Tibial artery (tissue), 4 donors: Measurements from ENCODE around the gene CNGB1.

ENCODE experiments used
- DNase-seq, 2 donors: peaks; one replicate each; pipeline ENCODE4 v3.0.0-alpha.2; 2019
- H3K27ac ChIP-seq, 2 donors: fragments of 200-600 bp; sonication (generic) in 1 of 2; 1 replicate in 1 of 2; 2 replicates in 1 of 2; pipeline ENCODE4 v1.5.1; 2018 to 2019; ENCODE audit warnings: mild to moderate bottlenecking in 1 of 2
- H3K27me3 ChIP-seq, 2 donors: fragments of 200-600 bp; sonication (generic) in 1 of 2; one replicate each; pipeline versions ENCODE4 v1.5.1 to v1.6.0; 2016 to 2019
- H3K36me3 ChIP-seq, 3 donors: fragments of 200-600 bp; sonication (generic) in 2 of 3; one replicate each; pipeline ENCODE4 v1.5.1; 2016 to 2019; ENCODE audit warnings: mild to moderate bottlenecking in 2 of 3
- H3K4me1 ChIP-seq, 4 donors: fragments of 200-600 bp; sonication (generic) in 2 of 4; 1 replicate in 3 of 4; 2 replicates in 1 of 4; pipeline ENCODE4 v1.5.1; 2016 to 2019
- H3K4me3 ChIP-seq, 2 donors: fragments of 200-600 bp; sonication (generic) in 1 of 2; 1 replicate in 1 of 2; 2 replicates in 1 of 2; pipeline ENCODE4 v1.5.1; 2018 to 2019; ENCODE audit warnings: mild to moderate bottlenecking in 2 of 2
- H3K9me3 ChIP-seq, 3 donors: fragments of 200-600 bp; sonication (generic) in 1 of 3; one replicate each; pipeline ENCODE4 v1.5.1; 2016 to 2019
- intact Hi-C: fragments of 100-400 bp; cut with DNase I; formaldehyde crosslinking; loops from one replicate; pipeline ENCODE4 v1.15.0; 2023; ENCODE audit warnings: low total_unique reads
- TF ChIP-seq, protein P1 (sequence below), 2 experiments: fragments of 200-600 bp in 1 of 2; fragments of 450-650 bp in 1 of 2; IDR thresholded peaks; one replicate each; pipeline ENCODE4 v1.5.1; 2017 to 2019; ENCODE audit warnings: antibody characterized with exemption in 2 of 2, mild to moderate bottlenecking in 1 of 2, moderate library complexity in 1 of 2

CNGB1 gene

DNA sequence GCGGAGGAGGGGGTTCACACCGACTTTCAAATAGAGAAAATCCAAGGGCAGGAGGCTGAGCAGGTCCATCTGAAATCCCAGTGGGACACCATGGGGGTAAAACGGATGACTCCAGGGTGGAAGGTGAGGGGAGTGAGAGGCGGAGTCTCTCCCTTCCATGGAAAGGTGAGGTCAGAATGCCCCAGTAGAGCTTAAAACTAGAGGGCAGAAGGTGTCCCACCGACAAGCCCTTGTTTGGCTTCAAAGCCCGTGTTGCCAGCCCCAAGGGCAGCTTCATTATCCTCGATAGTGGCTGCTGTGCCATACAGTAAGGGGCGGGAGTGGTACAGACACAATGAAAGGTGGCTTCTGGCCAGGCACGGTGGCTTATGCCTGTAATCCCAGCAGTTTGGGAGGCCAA lies 55.7 kb downstream of the CNGB1 start:
- Histone ChIP-seq H3K27ac (no peak overlapping the region), H3K4me3 (no peak overlapping the region), H3K36me3 (no peaks in the 10 kb centered on the region), H3K4me1 (no peaks in the 10 kb centered on the region), H3K9me3 (peaks cover 0 to 2% (median 0%) of the 10 kb centered on the region in 3 donors), H3K27me3 (peaks cover 0 to 17% of the 10 kb centered on the region in 2 donors)
- DNase-seq, result no peak
- TF ChIP-seq, protein P1, sequence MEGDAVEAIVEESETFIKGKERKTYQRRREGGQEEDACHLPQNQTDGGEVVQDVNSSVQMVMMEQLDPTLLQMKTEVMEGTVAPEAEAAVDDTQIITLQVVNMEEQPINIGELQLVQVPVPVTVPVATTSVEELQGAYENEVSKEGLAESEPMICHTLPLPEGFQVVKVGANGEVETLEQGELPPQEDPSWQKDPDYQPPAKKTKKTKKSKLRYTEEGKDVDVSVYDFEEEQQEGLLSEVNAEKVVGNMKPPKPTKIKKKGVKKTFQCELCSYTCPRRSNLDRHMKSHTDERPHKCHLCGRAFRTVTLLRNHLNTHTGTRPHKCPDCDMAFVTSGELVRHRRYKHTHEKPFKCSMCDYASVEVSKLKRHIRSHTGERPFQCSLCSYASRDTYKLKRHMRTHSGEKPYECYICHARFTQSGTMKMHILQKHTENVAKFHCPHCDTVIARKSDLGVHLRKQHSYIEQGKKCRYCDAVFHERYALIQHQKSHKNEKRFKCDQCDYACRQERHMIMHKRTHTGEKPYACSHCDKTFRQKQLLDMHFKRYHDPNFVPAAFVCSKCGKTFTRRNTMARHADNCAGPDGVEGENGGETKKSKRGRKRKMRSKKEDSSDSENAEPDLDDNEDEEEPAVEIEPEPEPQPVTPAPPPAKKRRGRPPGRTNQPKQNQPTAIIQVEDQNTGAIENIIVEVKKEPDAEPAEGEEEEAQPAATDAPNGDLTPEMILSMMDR (IDR thresholded peaks at IDR 0.05), result no peak
- intact Hi-C loops, result no loop called here

- Histone ChIP-seq H3K27ac (no peak overlapping the region), H3K27me3 (peaks cover 0 to 17% of the 10 kb centered on the region in 2 donors), H3K4me1 (no peaks in the 10 kb centered on the region), H3K4me3 (no peak overlapping the region), H3K36me3 (no peaks in the 10 kb centered on the region), H3K9me3 (peaks cover 0 to 1% (median 0%) of the 10 kb centered on the region in 3 donors)
- no peak for DNase-seq
- intact Hi-C loops, result no loop called here
- TF ChIP-seq, protein P1 (IDR thresholded peaks at IDR 0.05), result no peak
These were observed 56.4 kb downstream of the CNGB1 start for GRCh38 chr16:57914244-57915173.

DNA sequence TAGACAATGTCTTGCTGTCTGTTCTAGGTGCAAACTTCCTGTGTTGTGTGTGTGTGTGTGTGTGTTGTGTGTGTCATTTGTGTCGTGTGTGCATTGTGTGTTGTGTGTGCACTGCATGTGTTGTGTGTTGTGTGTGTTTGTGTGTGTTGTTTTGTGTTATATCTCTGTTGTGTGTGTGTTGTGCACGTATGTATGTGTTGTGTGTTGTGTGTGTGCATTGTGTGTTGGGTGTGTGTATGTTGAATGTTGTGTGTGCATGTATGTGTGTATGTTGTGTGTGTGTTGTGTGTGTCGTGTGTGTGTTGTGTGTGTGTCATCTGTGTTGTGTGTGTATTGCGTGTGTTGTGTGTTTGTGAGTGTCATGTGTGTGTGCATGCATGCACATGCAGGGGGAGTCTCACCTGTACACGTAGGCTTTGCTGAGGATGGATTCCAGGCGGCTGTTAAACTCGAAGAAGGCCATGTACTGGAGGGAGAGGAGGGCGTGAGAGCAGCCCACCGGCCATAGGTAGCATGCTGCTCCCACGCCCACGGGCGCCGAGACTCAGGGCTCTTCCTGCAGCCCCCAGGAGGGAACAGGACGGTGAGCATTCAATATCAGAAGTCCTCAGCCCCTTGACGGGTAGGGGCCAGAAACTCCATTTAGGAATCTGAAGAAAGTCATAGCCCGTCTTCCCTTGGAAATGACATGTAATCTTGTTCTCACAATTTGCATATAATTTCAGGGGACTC lies 58.2 kb downstream of the CNGB1 start:
- TF ChIP-seq, protein P1 (IDR thresholded peaks at IDR 0.05), result no peak
- Histone ChIP-seq H3K27me3 (peaks cover 0 to 26% of the 10 kb centered on the region in 2 donors), H3K27ac (no peak overlapping the region), H3K4me1 (no peaks in the 10 kb centered on the region), H3K4me3 (no peak overlapping the region), H3K9me3 (no peaks in the 10 kb centered on the region), H3K36me3 (no peaks in the 10 kb centered on the region)
- intact Hi-C loops, result no loop called here
- DNase-seq, result no peak

- Histone ChIP-seq H3K4me3 (no peak overlapping the region), H3K4me1 (no peaks in the 10 kb centered on the region), H3K27ac (no peak overlapping the region), H3K36me3 (no peaks in the 10 kb centered on the region), H3K27me3 (peaks cover 0 to 33% of the 10 kb centered on the region in 2 donors), H3K9me3 (no peaks in the 10 kb centered on the region)
- intact Hi-C loops, result no loop called here
- TF ChIP-seq, protein P1 (IDR thresholded peaks at IDR 0.05), result no peak
- no peak for DNase-seq
These were observed 59.2 kb downstream of the CNGB1 start for GRCh38 chr16:57911743-57912142.

- Histone ChIP-seq H3K36me3 (no peaks in the 10 kb centered on the region), H3K27ac (no peak overlapping the region), H3K9me3 (no peaks in the 10 kb centered on the region), H3K4me3 (no peak overlapping the region), H3K27me3 (peaks cover 0 to 44% of the 10 kb centered on the region in 2 donors), H3K4me1 (no peaks in the 10 kb centered on the region)
- intact Hi-C loops, result no loop called here
- TF ChIP-seq, protein P1 (IDR thresholded peaks at IDR 0.05), result no peak
- DNase-seq, result no peak
These were observed 60.2 kb downstream of the CNGB1 start for GRCh38 chr16:57910696-57911095.
